T-helper 2 cell (primary cell): ENCODE results near the gene LSG1.
"Not testable (repeated sequence)": the region's sequence is repeated elsewhere in the genome, so short reads cannot be mapped to it uniquely, and the experiment has no call there.

Experiments
- DNase-seq, 5 experiments: peaks; one replicate each; pipeline versions ENCODE4 v3.0.0 to v3.0.0-alpha.2; 2012 to 2022

Gene LSG1

DNA sequence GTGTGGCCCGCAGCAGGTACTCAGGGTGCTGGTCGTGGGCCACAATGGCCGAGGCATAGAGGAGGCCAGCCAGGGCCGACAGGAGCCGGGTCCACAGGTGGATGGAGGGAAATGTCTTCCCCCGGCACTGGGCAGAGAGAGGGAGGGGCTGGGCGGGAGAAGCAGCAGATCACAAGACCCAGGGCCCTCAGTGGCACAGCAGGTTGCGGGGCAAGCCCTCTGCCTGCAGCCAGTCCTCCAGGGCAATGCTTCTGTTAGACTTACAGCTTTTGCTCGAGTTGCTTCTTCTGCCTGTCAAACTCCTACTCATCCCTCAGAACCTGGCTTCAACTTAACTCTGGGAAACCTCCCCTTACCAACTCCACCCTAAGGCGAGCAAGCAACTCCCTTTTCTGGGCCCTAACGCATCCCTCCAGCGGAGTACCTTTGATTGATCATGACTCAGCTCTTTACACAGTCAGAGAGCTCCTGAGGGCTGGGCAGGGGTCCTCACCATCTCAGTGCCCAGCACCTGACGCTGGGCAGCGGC, 54.8 kb downstream of the LSG1 start:
- no peak for DNase-seq

DNA sequence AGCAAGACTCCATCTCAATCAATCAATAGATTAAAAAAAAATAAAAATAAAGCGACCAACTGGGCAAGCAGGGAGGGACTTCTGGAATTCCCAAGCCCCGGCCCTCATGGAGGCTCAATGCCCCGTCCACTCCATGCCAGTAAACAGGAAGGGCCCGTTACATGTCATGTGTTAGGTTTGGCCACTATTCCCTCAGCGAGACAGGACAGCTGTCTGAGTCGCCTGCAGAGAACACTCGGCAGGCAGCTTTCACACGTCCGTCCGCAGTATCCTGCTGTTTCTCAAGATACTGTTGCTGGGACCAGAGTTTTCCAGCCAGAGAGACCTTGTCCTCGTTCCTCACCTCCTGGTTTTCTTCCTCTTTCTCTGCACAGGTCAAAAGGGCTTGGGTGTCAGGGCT, 56.8 kb downstream of the LSG1 start:
- no peak for DNase-seq

DNA sequence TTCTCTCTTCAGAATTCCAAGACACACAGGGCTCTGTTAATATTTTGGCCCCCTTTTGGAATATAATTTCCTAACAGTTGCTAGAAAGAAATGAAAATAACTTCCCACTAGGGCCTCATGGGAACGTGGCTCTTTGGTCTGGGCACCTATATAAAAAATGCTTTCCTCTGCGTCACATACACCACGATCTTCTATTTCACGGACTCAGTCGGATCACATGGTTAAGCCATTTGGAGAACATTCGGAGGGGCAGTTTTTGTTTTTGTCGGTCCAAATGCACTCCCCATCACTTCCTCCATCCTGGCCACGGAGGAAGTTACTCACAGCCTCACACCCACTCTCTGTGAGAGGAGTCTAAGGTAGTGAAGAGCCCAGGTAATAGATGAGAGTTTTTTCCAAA, 59.8 kb downstream of the LSG1 start:
- no peak for DNase-seq

DNA sequence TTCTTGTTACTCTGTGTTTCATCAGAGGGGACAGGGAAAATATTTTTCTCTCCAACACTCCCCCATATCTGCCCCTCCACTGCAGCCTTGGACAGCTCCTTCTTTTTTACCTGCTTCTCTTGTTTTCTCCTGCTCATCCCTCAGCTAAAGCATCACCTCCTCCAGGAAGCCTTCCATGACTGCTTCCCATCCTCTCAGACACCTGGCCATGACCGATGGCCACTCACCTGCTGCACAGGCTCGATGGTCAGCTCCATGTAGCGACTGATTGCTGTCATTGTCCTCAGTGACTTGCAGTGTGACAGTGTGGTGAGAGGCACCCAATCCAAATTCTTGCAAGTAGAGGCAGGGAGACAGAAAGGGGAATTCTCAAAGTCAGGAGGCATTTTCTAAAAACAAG, 61.3 kb downstream of the LSG1 start:
- DNase-seq, result no peak

DNA sequence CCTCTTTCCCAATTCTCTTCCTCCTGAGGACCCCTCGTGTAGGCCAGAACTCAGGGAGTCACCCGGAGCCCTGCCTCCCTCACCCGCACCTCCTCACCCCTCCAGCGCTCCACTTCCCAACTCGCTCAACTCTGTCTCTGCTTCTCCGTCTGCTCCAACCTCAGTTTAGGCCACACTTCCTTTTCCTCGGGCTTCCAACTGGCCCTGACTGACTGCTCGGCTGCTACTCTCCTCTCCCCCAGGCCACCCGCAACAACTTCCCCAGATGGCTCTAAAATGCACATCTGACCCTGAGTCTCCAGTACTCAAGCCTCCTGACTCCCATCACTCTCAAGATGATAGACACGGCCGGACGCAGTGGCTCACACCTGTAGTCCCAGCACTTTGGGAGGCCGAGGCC, 62.4 kb downstream of the LSG1 start:
- DNase-seq, result no peak

DNA sequence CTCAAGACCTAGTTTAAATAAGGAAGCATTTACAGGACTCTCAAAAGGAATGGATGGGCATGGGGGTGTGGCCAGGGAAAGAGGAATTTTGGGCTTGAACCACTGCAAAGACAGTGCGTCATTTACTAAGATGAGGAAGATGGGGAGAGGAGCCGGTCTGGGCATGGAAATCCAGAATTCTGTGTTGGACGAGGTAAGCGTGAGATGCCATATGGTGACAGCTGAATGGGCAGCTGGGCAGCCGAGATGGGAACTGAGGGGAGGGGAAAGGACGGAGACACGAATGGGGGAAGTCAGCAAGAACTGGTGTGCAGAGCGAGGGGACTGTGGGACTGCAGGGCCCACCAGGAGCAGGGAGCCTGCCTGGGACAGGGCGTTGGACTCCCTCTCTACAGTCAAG, 63.0 kb downstream of the LSG1 start:
- no peak for DNase-seq

DNA sequence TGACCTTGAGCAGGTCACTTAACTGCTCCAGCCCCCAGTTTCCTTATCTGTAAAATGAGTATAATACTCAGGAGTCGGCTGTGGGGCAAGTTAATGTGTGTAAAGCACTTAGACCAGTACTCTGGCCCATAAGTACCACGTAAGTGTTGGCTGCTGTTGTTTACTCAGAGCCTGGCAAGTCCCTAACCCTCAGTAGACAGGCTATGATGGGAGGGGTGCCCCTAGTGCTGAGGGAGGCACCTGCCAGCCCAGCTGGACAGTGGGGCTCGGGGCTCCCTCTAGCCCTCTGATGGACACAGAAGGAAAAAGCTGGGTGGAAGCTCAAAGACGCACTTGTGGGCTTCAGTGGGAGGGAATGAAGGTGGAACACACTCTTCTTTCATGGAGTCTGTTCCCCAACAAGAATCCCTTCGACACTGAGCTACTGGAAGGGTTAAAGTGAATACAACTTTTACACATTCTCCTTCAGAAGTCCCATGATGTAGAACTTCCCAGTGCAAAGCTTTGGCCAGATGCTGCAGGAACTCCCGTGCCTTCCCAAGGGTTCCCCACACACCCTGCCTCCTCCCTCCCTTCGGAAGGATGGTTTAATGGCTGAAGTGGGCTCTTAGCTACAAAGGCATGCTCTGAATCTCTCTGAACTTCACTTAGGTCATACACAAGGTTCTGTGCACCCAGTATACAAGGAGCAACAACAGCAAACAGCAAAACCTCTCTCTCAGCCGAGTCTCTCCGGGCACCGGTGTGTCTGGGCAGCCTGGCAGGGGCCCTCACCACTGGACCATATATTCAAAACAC, 64.2 kb downstream of the LSG1 start:
- no peak for DNase-seq

DNA sequence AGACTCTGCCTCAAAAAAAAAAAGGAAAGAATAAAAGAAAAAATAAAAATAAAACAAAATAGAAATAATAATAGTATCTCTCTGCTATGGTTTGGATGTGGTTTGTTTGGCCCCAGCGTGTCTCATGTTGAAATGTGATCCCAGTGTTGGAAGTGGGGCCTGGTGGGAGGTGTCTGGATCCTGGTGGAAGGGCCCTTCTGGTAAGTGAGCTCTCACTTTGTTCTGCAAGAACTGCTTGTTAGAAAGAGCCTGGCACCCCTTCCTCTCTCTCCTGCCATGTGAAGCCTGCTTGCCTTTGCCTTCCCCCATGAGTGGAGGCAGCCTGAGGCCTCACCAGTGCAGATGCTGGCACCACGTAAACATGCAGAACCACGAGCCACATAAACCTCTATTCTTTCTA, 65.0 kb downstream of the LSG1 start:
- DNase-seq, result no peak

DNA sequence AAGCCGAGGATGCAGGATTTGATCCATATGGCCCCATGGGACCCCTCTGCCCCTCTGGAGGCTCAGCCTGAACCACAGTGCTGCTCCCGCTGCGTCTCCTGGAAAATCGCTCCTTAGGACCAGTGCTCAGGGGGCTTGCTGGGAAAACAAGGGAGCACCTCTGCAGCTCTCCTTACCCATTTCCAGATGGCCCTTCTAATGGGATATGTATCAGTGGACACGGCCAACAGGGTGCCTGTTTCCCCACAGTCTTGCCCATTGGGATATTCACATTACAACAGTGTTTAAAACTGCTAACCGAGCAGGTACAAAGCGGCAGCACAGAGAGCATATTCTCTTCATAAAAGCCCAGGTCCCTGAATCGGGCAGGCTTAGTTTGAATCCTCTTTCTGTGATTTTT, 65.8 kb downstream of the LSG1 start:
- no peak for DNase-seq

DNA sequence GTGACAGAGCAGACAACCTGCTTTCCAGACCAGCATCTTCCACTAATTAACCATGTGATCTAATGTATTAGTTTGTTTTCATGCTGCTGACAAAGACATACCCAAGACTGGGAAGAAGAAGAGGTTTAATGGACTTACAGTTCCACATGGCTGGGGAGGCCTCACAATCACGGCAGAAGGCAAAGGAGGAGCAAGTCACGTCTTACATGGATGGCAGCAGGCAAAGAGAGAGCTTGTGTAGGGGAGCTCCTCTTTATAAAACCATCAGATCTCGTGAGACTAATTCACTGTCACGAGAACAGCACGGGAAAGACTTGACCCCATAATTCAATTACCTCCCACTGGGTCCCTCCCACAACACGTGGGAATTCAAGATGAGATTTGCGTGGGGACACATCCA, 66.7 kb downstream of the LSG1 start:
- not testable (repeated sequence) for DNase-seq

DNA sequence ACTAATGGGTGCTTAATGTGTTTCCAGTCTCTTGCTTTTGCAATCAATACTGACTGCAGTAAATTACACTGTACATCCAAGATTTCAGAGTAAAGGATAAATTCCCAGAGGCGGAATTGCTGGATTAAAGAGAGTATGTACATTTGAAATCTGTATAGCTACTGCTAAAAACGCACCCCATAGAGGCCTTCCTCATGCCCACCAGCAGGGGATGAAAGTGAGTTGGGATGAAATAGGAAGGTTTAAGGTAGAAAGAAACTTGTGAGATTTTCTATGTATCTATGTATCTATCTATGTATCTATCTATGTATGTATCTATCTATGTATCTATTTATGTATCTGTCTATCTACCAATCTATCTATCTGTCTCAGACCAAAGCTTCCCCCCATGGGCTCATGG, 67.2 kb downstream of the LSG1 start:
- no peak for DNase-seq

DNA sequence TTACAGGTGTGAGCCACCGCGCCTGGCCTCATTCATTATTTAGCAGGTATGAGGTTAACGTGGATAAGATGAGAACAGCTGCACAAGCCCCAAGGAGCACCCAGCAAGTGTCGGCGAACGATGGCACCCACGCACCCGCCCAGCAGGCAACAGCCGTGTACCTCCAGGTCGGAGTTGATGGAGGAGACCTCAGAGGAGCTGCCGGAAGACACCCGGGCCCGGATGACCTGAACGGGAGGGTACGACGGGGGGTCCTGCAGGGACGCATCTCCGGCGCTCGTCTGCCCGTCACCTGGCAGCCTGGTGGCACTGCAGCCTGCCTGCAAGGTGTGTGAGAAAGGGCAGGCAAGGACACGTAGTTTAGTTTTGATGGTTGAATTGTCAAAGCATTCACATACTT, 67.9 kb downstream of the LSG1 start:
- DNase-seq, result no peak

DNA sequence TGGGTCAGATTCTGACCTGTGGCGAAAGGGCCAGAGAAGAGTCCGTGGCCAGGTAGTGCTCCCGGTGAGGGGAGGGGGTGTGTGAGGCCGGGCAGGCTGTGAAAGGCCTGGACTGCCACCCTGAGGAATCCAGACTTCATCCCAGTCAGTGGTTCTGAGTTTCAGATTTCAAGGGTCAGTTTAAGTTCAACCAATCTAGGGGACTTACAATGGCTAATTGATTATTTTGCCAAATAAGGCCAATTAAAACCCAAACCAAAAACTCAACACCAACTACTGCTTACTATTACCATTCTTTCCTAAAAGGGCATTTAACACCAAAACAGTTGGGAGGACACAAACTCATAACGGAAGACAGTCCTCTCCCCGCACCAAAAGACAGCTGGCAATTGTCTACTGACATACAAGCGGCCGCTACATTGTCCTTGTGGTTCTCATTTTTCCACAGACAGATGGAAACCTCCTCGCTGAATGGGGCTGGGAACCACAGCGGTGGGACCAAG, 69.3 kb downstream of the LSG1 start:
- no peak for DNase-seq

DNA sequence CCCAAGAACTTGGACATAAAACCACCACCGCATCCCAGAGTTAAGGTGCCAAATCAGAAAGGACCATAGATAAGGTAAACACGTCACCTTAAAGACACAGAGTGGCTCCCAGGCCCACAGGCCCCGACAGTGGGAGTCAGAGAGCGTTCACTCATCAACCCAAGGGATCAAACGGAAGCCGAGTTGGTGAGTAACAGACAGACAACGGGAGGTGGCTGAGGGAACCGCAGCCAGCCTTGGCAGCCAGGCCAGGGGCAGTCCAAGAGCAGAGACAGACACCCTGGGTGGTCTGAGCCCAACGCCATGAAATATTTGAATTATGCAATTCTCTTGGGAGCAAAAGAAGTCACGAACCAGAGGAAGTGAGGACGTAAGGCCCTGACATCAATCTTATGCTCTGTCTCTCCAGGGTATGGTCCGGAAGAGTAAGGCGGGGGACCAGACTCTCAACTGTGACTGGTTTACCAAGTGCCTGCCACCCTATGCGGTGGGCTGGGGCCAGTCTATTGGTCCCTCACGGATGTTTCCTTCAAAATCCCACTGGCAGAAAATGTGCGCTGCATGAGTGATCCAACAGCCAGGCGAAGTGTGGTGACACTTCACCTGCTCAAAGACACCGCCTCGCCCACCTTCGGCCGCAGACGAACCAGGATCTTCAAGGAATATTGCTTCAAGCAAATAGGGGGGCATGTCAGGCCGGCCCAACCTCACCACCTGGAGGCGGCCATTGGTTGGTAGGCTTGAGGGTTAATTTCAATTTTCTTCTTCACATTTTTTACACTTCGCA, 73.0 kb downstream of the LSG1 start:
- no peak for DNase-seq

DNA sequence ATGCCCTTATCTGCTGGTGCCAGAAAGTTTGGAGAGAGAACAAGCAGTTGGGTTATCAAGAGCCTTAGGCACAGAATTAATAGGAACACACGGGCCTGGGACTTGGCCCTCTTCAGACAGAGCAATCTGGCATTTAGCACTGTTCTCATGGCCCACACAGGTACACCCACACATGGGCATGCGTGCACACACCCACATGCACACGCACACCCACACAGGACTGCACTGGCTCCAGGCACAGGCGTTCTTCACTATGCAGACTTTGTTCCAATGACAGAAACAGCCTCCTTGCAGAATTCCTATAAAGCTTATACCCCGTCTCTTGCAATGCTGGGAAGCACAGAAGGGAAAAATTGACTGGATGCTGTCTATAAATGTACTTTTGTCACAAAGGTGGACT, 75.1 kb downstream of the LSG1 start:
- DNase-seq, result no peak

DNA sequence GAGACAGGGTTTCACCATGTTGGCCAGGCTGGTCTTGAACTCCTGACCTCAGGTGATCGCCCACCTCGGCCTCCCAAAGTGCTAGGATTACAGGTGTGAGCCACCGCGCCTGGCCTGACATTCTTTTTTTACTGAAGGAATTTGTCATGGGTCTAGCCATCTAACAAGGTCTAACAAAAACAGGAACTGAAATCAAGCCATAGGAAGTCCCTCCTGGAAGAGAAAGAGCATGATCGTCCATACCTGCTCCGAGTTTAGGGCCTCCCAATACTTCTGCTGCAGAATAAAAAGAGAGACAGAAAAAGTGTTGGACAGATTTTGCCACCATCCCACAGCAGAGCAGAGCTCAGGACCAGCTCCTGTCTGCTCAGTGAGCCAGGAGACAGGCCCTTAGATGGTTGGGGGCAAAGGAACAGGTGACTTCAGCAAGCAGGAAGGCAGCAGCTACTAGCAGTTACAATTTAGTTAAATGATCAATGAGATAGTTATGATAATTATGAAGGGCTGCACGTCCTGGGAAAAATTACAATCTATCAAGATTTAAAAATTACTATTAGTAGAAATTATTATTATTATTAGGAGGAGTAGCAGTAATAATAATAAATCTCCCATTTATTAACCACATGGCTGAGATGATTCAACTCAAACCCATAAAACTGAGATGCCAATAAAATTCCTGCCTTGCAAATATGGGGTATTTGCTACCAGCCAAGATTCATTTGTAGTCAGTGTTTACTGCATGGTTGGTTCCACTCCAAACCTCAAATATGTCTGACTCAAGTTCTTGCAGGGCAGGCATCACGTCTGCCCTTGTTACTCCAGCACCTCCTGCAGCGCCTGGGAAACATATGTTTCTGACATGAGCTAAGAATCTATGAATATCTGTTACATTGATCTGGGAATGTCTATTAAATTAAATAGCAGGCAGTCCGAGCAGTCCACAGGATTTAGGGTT, 78.9 kb downstream of the LSG1 start:
- DNase-seq, result no peak
